GM20000 (cell line): ENCODE measurements around the gene RHOJ.

Source experiments
- DNase-seq: peaks from one replicate; pipeline ENCODE4 v3.0.0; 2012; ENCODE audit warnings: low spot score
- CTCF ChIP-seq: IDR thresholded peaks from 2 replicates; pipeline ENCODE4 v1.5.1; 2012; ENCODE audit warnings: mild to moderate bottlenecking, control low read depth; ENCODE audit errors: extremely low read depth, missing control alignments

RHOJ gene

GRCh38 chr14:63191211-63191610 lies 13.0 kb upstream of the RHOJ start:
- no peak for DNase-seq

GRCh38 chr14:63192085-63192484 lies 12.2 kb upstream of the RHOJ start:
- no peak for DNase-seq
- TF ChIP-seq CTCF = no peak

More at GRCh38 chr14:63191211-63191610, 13.0 kb upstream of the RHOJ start:
- TF ChIP-seq CTCF = no peak

GRCh38 chr14:63193236-63193635 lies 11.0 kb upstream of the RHOJ start:
- no peak for DNase-seq
- no peak for TF ChIP-seq CTCF

GRCh38 chr14:63200035-63200740 lies 4.1 kb upstream of the RHOJ start:
- no peak for DNase-seq
- no peak for TF ChIP-seq CTCF

GRCh38 chr14:63200767-63201166 lies 3.5 kb upstream of the RHOJ start:
- no peak for TF ChIP-seq CTCF

GRCh38 chr14:63203015-63203414 lies 1.2 kb upstream of the RHOJ start:
- DNase-seq = no peak
- TF ChIP-seq CTCF = no peak

More at GRCh38 chr14:63200767-63201166, 3.5 kb upstream of the RHOJ start:
- no peak for DNase-seq

- no peak for DNase-seq
- no peak for TF ChIP-seq CTCF
Measured at GRCh38 chr14:63203618-63204406, 431 bp upstream of the RHOJ start.
